ENCODE results near the gene TUBGCP3. TPM values are rescaled to one million over a fixed set of nuclear protein-coding genes. Genes with fewer than 3 reads are reported as not detected.

The TUBGCP3 gene
- polyA plus RNA-seq, 1 donor from 2014 or later: 20.3 TPM

- no peaks in the 10 kb centered on the region for H4K20me1 ChIP-seq (ENCODE audit: insufficient read depth)
- no peak overlapping the region for H3K27ac ChIP-seq (ENCODE audit: low read length)
- no peaks in the 10 kb centered on the region for H3F3A ChIP-seq (ENCODE audit: insufficient read depth, low read length, poor library complexity, severe bottlenecking)
- no peak for TF ChIP-seq REST (IDR thresholded peaks at IDR 0.05; ENCODE audit: borderline replicate concordance)
- no peak for TF ChIP-seq RAD21 (conservative IDR thresholded peaks at IDR 0.05)
- no peak for TF ChIP-seq EZH2 (IDR thresholded peaks at IDR 0.05; ENCODE audit: borderline replicate concordance, insufficient read depth, low read length, poor library complexity, severe bottlenecking)
- TF ChIP-seq EP300 (conservative IDR thresholded peaks at IDR 0.05; ENCODE audit: poor library complexity, severe bottlenecking): no peak
- TF ChIP-seq SMC3 (conservative IDR thresholded peaks at IDR 0.05; ENCODE audit: poor library complexity): no peak
- no peak for TF ChIP-seq CTCF (IDR thresholded peaks at IDR 0.05; ENCODE audit: poor library complexity, severe bottlenecking)
- no peak for TF ChIP-seq TAF1 (IDR thresholded peaks at IDR 0.05; ENCODE audit: low read depth)
- no peak for TF ChIP-seq POLR2AphosphoS5 (IDR thresholded peaks at IDR 0.05)
- no peak for TF ChIP-seq MXI1 (conservative IDR thresholded peaks at IDR 0.05; ENCODE audit: poor library complexity, severe bottlenecking)
- no peak overlapping the region for H3K4me3 ChIP-seq (ENCODE audit: low read length)
- H3K27me3 ChIP-seq (ENCODE audit: insufficient read depth, low read depth, low read length): no peaks in the 10 kb centered on the region
- H3K79me2 ChIP-seq (replicated peaks; ENCODE audit: insufficient read depth, low read length): no peaks in the 10 kb centered on the region
- H3K9me3 ChIP-seq (ENCODE audit: low read length): peaks cover 5% of the 10 kb centered on the region
- H3K4me2 ChIP-seq (ENCODE audit: low read length): no peak overlapping the region
- H3K9ac ChIP-seq (ENCODE audit: low read length): no peak overlapping the region
- no peaks in the 10 kb centered on the region for H3K36me3 ChIP-seq (ENCODE audit: insufficient read depth, low read length)
- H3K9me2 ChIP-seq (ENCODE audit: insufficient read depth, low read length): no peaks in the 10 kb centered on the region
- H2AFZ ChIP-seq (ENCODE audit: low read depth, low read length): no peak overlapping the region
Observed at GRCh38 chr13:112474869-112475268, 113.1 kb downstream of the TUBGCP3 start.

- H3K27me3 ChIP-seq (ENCODE audit: insufficient read depth, low read depth, low read length): no peaks in the 10 kb centered on the region
Observed at GRCh38 chr13:112473818-112474217, 114.1 kb downstream of the TUBGCP3 start.

More at GRCh38 chr13:112473818-112474217, 114.1 kb downstream of the TUBGCP3 start:
- H3K9me3 ChIP-seq (ENCODE audit: low read length): peaks cover 5% of the 10 kb centered on the region
- no peak overlapping the region for H3K4me2 ChIP-seq (ENCODE audit: low read length)
- no peaks in the 10 kb centered on the region for H3K9me2 ChIP-seq (ENCODE audit: insufficient read depth, low read length)
- no peaks in the 10 kb centered on the region for H4K20me1 ChIP-seq (ENCODE audit: insufficient read depth)
- no peak overlapping the region for H2AFZ ChIP-seq (ENCODE audit: low read depth, low read length)
- no peak overlapping the region for H3K27ac ChIP-seq (ENCODE audit: low read length)
- TF ChIP-seq TAF1 (IDR thresholded peaks at IDR 0.05; ENCODE audit: low read depth) (no peak), REST (IDR thresholded peaks at IDR 0.05; ENCODE audit: borderline replicate concordance) (no peak), POLR2AphosphoS5 (IDR thresholded peaks at IDR 0.05) (no peak), EP300 (conservative IDR thresholded peaks at IDR 0.05; ENCODE audit: poor library complexity, severe bottlenecking) (no peak), EZH2 (IDR thresholded peaks at IDR 0.05; ENCODE audit: borderline replicate concordance, insufficient read depth, low read length, poor library complexity, severe bottlenecking) (no peak), MXI1 (conservative IDR thresholded peaks at IDR 0.05; ENCODE audit: poor library complexity, severe bottlenecking) (no peak), SMC3 (conservative IDR thresholded peaks at IDR 0.05; ENCODE audit: poor library complexity) (no peak), RAD21 (conservative IDR thresholded peaks at IDR 0.05) (no peak), CTCF (IDR thresholded peaks at IDR 0.05; ENCODE audit: poor library complexity, severe bottlenecking) (no peak)
- H3F3A ChIP-seq (ENCODE audit: insufficient read depth, low read length, poor library complexity, severe bottlenecking): no peaks in the 10 kb centered on the region
- H3K4me3 ChIP-seq (ENCODE audit: low read length): no peak overlapping the region
- no peaks in the 10 kb centered on the region for H3K79me2 ChIP-seq (replicated peaks; ENCODE audit: insufficient read depth, low read length)
- no peaks in the 10 kb centered on the region for H3K36me3 ChIP-seq (ENCODE audit: insufficient read depth, low read length)
- no peak overlapping the region for H3K9ac ChIP-seq (ENCODE audit: low read length)
